ENCODE measurements around the gene HABP2.

HABP2 gene

GRCh38 chr10:113560071-113560470 is 7.2 kb downstream of the HABP2 start:
- DNase-seq: no peak

GRCh38 chr10:113561214-113561613 is 8.4 kb downstream of the HABP2 start:
- no peak for DNase-seq

- DNase-seq: no peak
Observed at GRCh38 chr10:113562069-113562468, 9.2 kb downstream of the HABP2 start.

GRCh38 chr10:113562704-113563103 is 9.9 kb downstream of the HABP2 start:
- DNase-seq: no peak

- DNase-seq: peak; percentile 17
Observed at GRCh38 chr10:113563306-113564088, 10.6 kb downstream of the HABP2 start.

- no peak for DNase-seq
Observed at GRCh38 chr10:113565364-113565763, 12.5 kb downstream of the HABP2 start.

- DNase-seq: no peak
Observed at GRCh38 chr10:113566888-113567287, 14.0 kb downstream of the HABP2 start.

- no peak for DNase-seq
Observed at GRCh38 chr10:113569576-113569975, 16.7 kb downstream of the HABP2 start.

- no peak for DNase-seq
Observed at GRCh38 chr10:113572520-113573290, 19.9 kb downstream of the HABP2 start.

- DNase-seq: no peak
Observed at GRCh38 chr10:113573368-113573767, 20.5 kb downstream of the HABP2 start.

- no peak for DNase-seq
Observed at GRCh38 chr10:113576852-113577251, 24.0 kb downstream of the HABP2 start.

- DNase-seq: no peak
Observed at GRCh38 chr10:113578773-113579172, 25.9 kb downstream of the HABP2 start.

GRCh38 chr10:113581092-113581491 is 28.2 kb downstream of the HABP2 start:
- DNase-seq: no peak

- no peak for DNase-seq
Observed at GRCh38 chr10:113583571-113583970, 30.7 kb downstream of the HABP2 start.

- DNase-seq: no peak
Observed at GRCh38 chr10:113585949-113586348, 33.1 kb downstream of the HABP2 start.

- no peak for DNase-seq
Observed at GRCh38 chr10:113589201-113589770, 36.4 kb downstream of the HABP2 start.

- no peak for DNase-seq
Observed at GRCh38 chr10:113590581-113590980, 37.7 kb downstream of the HABP2 start.

- DNase-seq: no peak
Observed at GRCh38 chr10:113592380-113592779, 39.5 kb downstream of the HABP2 start.

- DNase-seq: no peak
Observed at GRCh38 chr10:113594652-113595051, 41.8 kb downstream of the HABP2 start.

GRCh38 chr10:113600569-113600968 is 47.7 kb downstream of the HABP2 start:
- no peak for DNase-seq

GRCh38 chr10:113603057-113603777 is 50.4 kb downstream of the HABP2 start:
- DNase-seq: no peak

- DNase-seq: no peak
Observed at GRCh38 chr10:113604572-113604971, 51.7 kb downstream of the HABP2 start.

- DNase-seq: no peak
Observed at GRCh38 chr10:113605268-113605978, 52.6 kb downstream of the HABP2 start.
